Karpas-422 (cell line): Measurements from ENCODE around the gene CDH8. TPM values are rescaled to one million over a fixed set of nuclear protein-coding genes. Genes with fewer than 3 reads are reported as not detected.

Source experiments
- DNase-seq: peaks from one replicate; pipeline ENCODE4 v3.0.0-alpha.2; 2015
- H2AFZ ChIP-seq: fragments of 200-600 bp; sonication (generic); 2 replicates; pipeline ENCODE4 v1.6.1; 2014; ENCODE audit warnings: antibody characterized with exemption, low read length, mixed read lengths
- H3K27ac ChIP-seq: fragments of 200-600 bp; sonication (generic); 2 replicates; pipeline ENCODE4 v1.5.1; 2014; ENCODE audit warnings: mild to moderate bottlenecking, low read length, moderate library complexity
- H3K27me3 ChIP-seq: fragments of 200-600 bp; sonication (generic); 2 replicates; pipeline ENCODE4 v1.6.1; 2014; ENCODE audit warnings: low read length, mixed read lengths
- H3K36me3 ChIP-seq: fragments of 200-600 bp; sonication (generic); 2 replicates; pipeline ENCODE4 v1.6.1; 2014; ENCODE audit warnings: low read length, mixed read lengths; ENCODE audit not compliant: insufficient read depth
- H3K4me1 ChIP-seq: fragments of 200-600 bp; sonication (generic); 2 replicates; pipeline ENCODE4 v1.6.1; 2014; ENCODE audit warnings: mild to moderate bottlenecking, low read length, mixed read lengths
- H3K4me2 ChIP-seq: fragments of 200-600 bp; sonication (generic); 2 replicates; pipeline ENCODE4 v1.6.1; 2014; ENCODE audit warnings: low read length, low read depth, mild to moderate bottlenecking; ENCODE audit not compliant: poor library complexity, severe bottlenecking
- H3K4me3 ChIP-seq: fragments of 200-600 bp; sonication (generic); 2 replicates; pipeline ENCODE4 v1.5.1; 2014; ENCODE audit warnings: mild to moderate bottlenecking, antibody characterized with exemption, low read length, mixed read lengths
- H3K79me2 ChIP-seq: fragments of 200-600 bp; sonication (generic); 2 replicates; pipeline ENCODE4 v1.6.1; 2014; ENCODE audit warnings: mild to moderate bottlenecking, low read length, mixed read lengths
- H3K9ac ChIP-seq: fragments of 200-600 bp; sonication (generic); 2 replicates; pipeline ENCODE4 v1.6.0; 2014; ENCODE audit warnings: low read length
- H3K9me2 ChIP-seq: fragments of 200-600 bp; sonication (generic), shearing (Covaris generic); replicated peaks from 2 replicates; pipeline ENCODE4 v1.6.0; 2014; ENCODE audit warnings: mild to moderate bottlenecking, low read length, moderate library complexity; ENCODE audit not compliant: insufficient read depth
- H3K9me3 ChIP-seq: fragments of 300-700, 200-600 bp; sonication (generic); 2 replicates; pipeline ENCODE4 v1.6.1; 2014; ENCODE audit warnings: low read length, mixed read lengths
- H4K20me1 ChIP-seq: fragments of 200-600 bp; sonication (generic); 2 replicates; pipeline ENCODE4 v1.6.1; 2014; ENCODE audit warnings: mild to moderate bottlenecking, antibody characterized with exemption, low read length, low read depth; ENCODE audit not compliant: insufficient read depth
- total RNA-seq: library from RNA; depleted of rRNA; stranded (reverse); fragments of >200 nt; shearing (Covaris generic); gene quantifications from 2 replicates; pipeline ENCODE4 v1.2.3, GENCODE V29; 2014; ENCODE audit warnings: low replicate concordance

Gene CDH8
- total RNA-seq, 1 experiment from 2014 or later = not detected

- H3K27ac ChIP-seq = no peak overlapping the region
- no peaks in the 10 kb centered on the region for H3K79me2 ChIP-seq
- H3K4me3 ChIP-seq = no peak overlapping the region
- no peak overlapping the region for H3K9ac ChIP-seq
- no peak for DNase-seq
- no peak overlapping the region for H2AFZ ChIP-seq
- no peaks in the 10 kb centered on the region for H3K36me3 ChIP-seq
- H4K20me1 ChIP-seq = no peaks in the 10 kb centered on the region
- H3K9me3 ChIP-seq = peaks cover 19% of the 10 kb centered on the region
- no peak overlapping the region for H3K4me2 ChIP-seq
- H3K9me2 ChIP-seq = no peaks in the 10 kb centered on the region
- no peaks in the 10 kb centered on the region for H3K27me3 ChIP-seq
- no peaks in the 10 kb centered on the region for H3K4me1 ChIP-seq
Measured at GRCh38 chr16:62038225-62038624, 2.0 kb upstream of the CDH8 start.

- Histone ChIP-seq H3K36me3 (no peaks in the 10 kb centered on the region), H3K4me3 (no peak overlapping the region), H3K9me3 (peaks cover 15% of the 10 kb centered on the region), H3K9me2 (no peaks in the 10 kb centered on the region), H4K20me1 (no peaks in the 10 kb centered on the region), H3K4me1 (no peaks in the 10 kb centered on the region), H3K27ac (no peak overlapping the region), H3K27me3 (no peaks in the 10 kb centered on the region), H3K79me2 (no peaks in the 10 kb centered on the region), H3K4me2 (no peak overlapping the region), H3K9ac (no peak overlapping the region), H2AFZ (no peak overlapping the region)
- no peak for DNase-seq
Measured at GRCh38 chr16:62036802-62037135, 531 bp upstream of the CDH8 start.

- no peak overlapping the region for H3K4me2 ChIP-seq
- H3K9me2 ChIP-seq = no peaks in the 10 kb centered on the region
- H3K4me3 ChIP-seq = no peak overlapping the region
- H3K9me3 ChIP-seq = peaks cover 15% of the 10 kb centered on the region
- H3K4me1 ChIP-seq = no peaks in the 10 kb centered on the region
- no peak for DNase-seq
- H3K36me3 ChIP-seq = no peaks in the 10 kb centered on the region
- H4K20me1 ChIP-seq = no peaks in the 10 kb centered on the region
- no peak overlapping the region for H3K9ac ChIP-seq
- no peak overlapping the region for H3K27ac ChIP-seq
- H3K79me2 ChIP-seq = no peaks in the 10 kb centered on the region
- H3K27me3 ChIP-seq = no peaks in the 10 kb centered on the region
- H2AFZ ChIP-seq = no peak overlapping the region
Measured at GRCh38 chr16:62035115-62036092, 834 bp downstream of the CDH8 start.

- H3K9me3 ChIP-seq = peaks cover 15% of the 10 kb centered on the region
- no peaks in the 10 kb centered on the region for H3K27me3 ChIP-seq
- no peaks in the 10 kb centered on the region for H4K20me1 ChIP-seq
- no peaks in the 10 kb centered on the region for H3K36me3 ChIP-seq
- H2AFZ ChIP-seq = no peak overlapping the region
- no peak overlapping the region for H3K4me3 ChIP-seq
- H3K4me1 ChIP-seq = no peaks in the 10 kb centered on the region
- no peak overlapping the region for H3K9ac ChIP-seq
- DNase-seq = no peak
- no peak overlapping the region for H3K4me2 ChIP-seq
- H3K79me2 ChIP-seq = no peaks in the 10 kb centered on the region
- H3K9me2 ChIP-seq = no peaks in the 10 kb centered on the region
- H3K27ac ChIP-seq = no peak overlapping the region
Measured at GRCh38 chr16:62034231-62035114, 1.8 kb downstream of the CDH8 start.

- H3K4me2 ChIP-seq = no peak overlapping the region
- H3K4me3 ChIP-seq = no peak overlapping the region
- H3K27ac ChIP-seq = no peak overlapping the region
Measured at GRCh38 chr16:62033065-62033464, 3.2 kb downstream of the CDH8 start.

GRCh38 chr16:62029947-62030346 is 6.3 kb downstream of the CDH8 start:
- H3K9me3 ChIP-seq = peaks cover 6% of the 10 kb centered on the region; the same call in 1 of the 2 replicates
- no peak overlapping the region for H2AFZ ChIP-seq
- H3K4me3 ChIP-seq = no peak overlapping the region
- no peak overlapping the region for H3K27ac ChIP-seq
- H3K79me2 ChIP-seq = no peaks in the 10 kb centered on the region
- no peaks in the 10 kb centered on the region for H3K4me1 ChIP-seq
- no peak overlapping the region for H3K4me2 ChIP-seq
- no peaks in the 10 kb centered on the region for H4K20me1 ChIP-seq
- no peaks in the 10 kb centered on the region for H3K9me2 ChIP-seq
- no peaks in the 10 kb centered on the region for H3K27me3 ChIP-seq
- H3K9ac ChIP-seq = no peak overlapping the region
- DNase-seq = no peak
- H3K36me3 ChIP-seq = no peaks in the 10 kb centered on the region

More at GRCh38 chr16:62033065-62033464, 3.2 kb downstream of the CDH8 start:
- Histone ChIP-seq H3K9me2 (no peaks in the 10 kb centered on the region), H3K9ac (no peak overlapping the region), H3K27me3 (no peaks in the 10 kb centered on the region), H3K36me3 (no peaks in the 10 kb centered on the region), H4K20me1 (no peaks in the 10 kb centered on the region), H3K79me2 (no peaks in the 10 kb centered on the region), H2AFZ (no peak overlapping the region), H3K9me3 (peaks cover 15% of the 10 kb centered on the region), H3K4me1 (no peaks in the 10 kb centered on the region)
- no peak for DNase-seq

GRCh38 chr16:62022688-62023087 is 13.6 kb downstream of the CDH8 start:
- Histone ChIP-seq H3K79me2 (no peaks in the 10 kb centered on the region), H3K4me3 (no peak overlapping the region), H3K4me2 (no peak overlapping the region), H2AFZ (no peak overlapping the region), H3K27me3 (no peaks in the 10 kb centered on the region), H4K20me1 (no peaks in the 10 kb centered on the region), H3K36me3 (no peaks in the 10 kb centered on the region), H3K9me3 (peaks cover 14% of the 10 kb centered on the region), H3K9ac (no peak overlapping the region), H3K4me1 (no peaks in the 10 kb centered on the region), H3K27ac (no peak overlapping the region), H3K9me2 (no peaks in the 10 kb centered on the region; the same call in 1 of the 2 replicates)
- DNase-seq = no peak

GRCh38 chr16:62021161-62021581 is 15.1 kb downstream of the CDH8 start:
- no peaks in the 10 kb centered on the region; the same call in 1 of the 2 replicates for H3K9me2 ChIP-seq
- DNase-seq = no peak
- no peak overlapping the region for H3K4me3 ChIP-seq
- H3K36me3 ChIP-seq = no peaks in the 10 kb centered on the region
- H3K27ac ChIP-seq = no peak overlapping the region
- no peak overlapping the region for H3K9ac ChIP-seq
- H3K4me1 ChIP-seq = no peaks in the 10 kb centered on the region
- H4K20me1 ChIP-seq = no peaks in the 10 kb centered on the region
- no peak overlapping the region for H3K4me2 ChIP-seq
- H3K27me3 ChIP-seq = no peaks in the 10 kb centered on the region
- H2AFZ ChIP-seq = no peak overlapping the region
- no peaks in the 10 kb centered on the region for H3K79me2 ChIP-seq
- H3K9me3 ChIP-seq = peaks cover 18% of the 10 kb centered on the region
